Activated B cell treated with CpG ODN at 0.5 μM for 24 hours (primary cell): ENCODE data around the gene SEBOX. TPM values are rescaled to one million over a fixed set of nuclear protein-coding genes. Genes with fewer than 3 reads are reported as not detected.

Experiments used
- ATAC-seq: fragments of 200-7000 bp; cut with Tn5 transposase; one replicate; pipeline ENCODE4 v1.10.0; 2021; ENCODE audit warnings: low read depth, mild to moderate bottlenecking, moderate library complexity
- CTCF ChIA-PET: fragments of 350-600 bp; sonication (Branson Sonifier 250); formaldehyde crosslinking; loops from one replicate; lab custom pipeline; 2021; ENCODE audit warnings: antibody characterized with exemption; lab: Charles Lee
- POLR2A ChIA-PET: fragments of 350-600 bp; sonication (Branson Sonifier 250); formaldehyde crosslinking; loops from one replicate; lab custom pipeline; 2021; ENCODE audit warnings: antibody characterized with exemption; lab: Charles Lee
- DNase-seq: peaks from one replicate; pipeline ENCODE4 v3.0.0; 2022
- H3K27ac Mint-ChIP-seq: one replicate; pipeline ENCODE4 v1.8.0; 2020; ENCODE audit warnings: mixed read lengths
- H3K27me3 Mint-ChIP-seq: one replicate; pipeline ENCODE4 v1.8.0; 2021; ENCODE audit warnings: mixed read lengths
- H3K36me3 Mint-ChIP-seq: one replicate; pipeline ENCODE4 v1.8.0; 2021; ENCODE audit warnings: low read depth, mixed read lengths
- H3K4me1 Mint-ChIP-seq: one replicate; pipeline ENCODE4 v1.8.0; 2021; ENCODE audit warnings: mixed read lengths
- H3K4me3 Mint-ChIP-seq: one replicate; pipeline ENCODE4 v1.8.0; 2020; ENCODE audit warnings: mild to moderate bottlenecking, mixed read lengths
- H3K9me3 Mint-ChIP-seq: one replicate; pipeline ENCODE4 v1.8.0; 2020; ENCODE audit warnings: mixed read lengths
- intact Hi-C: fragments of 100-400 bp; cut with micrococcal nuclease; formaldehyde crosslinking; loops from one replicate; pipeline ENCODE4 v1.15.1; 2024
- total RNA-seq: library from RNA; stranded (reverse); gene quantifications from 2 replicates; pipeline ENCODE4 v1.2.3, GENCODE V29; 2022
- TF ChIP-seq, protein P1 (sequence below): fragments of 200-600 bp; IDR thresholded peaks from one replicate; pipeline ENCODE4 v1.8.0; 2022; ENCODE audit warnings: antibody characterized with exemption, mild to moderate bottlenecking

The SEBOX gene
- total RNA-seq, 1 donor from 2014 or later, result not detected

DNA sequence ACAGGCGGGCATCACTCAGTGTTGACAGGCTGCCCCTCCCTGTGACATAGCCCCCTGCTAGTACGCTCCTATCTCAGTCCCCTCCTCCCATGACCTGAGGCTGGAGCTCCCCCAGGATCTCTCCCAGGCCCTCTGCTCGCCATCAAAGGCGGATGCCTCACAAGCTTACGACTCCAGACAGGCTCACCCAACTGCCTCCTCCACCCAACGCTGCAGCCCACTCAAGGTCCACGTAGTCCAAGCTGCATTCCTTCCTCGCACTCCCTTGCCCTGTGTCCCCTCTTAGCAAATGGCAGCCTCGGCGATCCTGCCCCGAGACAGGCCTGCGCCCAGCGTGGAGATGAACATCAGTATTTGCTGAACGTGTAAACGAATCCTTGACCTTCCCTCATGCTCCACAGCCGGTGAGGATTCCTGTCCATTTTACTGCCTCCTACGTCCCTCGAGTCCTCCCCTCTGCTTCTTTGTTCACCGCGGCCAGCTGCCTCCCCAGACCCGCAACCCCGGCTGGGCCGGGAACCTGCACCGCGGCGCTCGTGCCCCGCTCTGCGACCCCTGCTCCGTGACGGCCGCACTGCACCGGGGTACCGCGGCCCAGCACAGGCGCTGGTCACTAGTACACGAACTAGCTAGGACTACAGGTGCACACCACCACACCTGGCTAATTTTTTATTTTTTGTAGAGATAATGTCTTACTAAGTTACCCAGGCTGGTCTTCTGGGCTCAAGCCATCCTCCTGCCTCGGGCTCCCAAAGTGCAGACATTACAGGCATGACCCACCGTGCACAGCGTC, 46.8 kb downstream of the SEBOX start:
- Mint-ChIP-seq H3K4me3 (peak overlapping the region; percentile 90), H3K27ac (peak overlapping the region; percentile 76), H3K9me3 (no peaks in the 10 kb centered on the region), H3K4me1 (peaks cover 25% of the 10 kb centered on the region), H3K27me3 (no peaks in the 10 kb centered on the region), H3K36me3 (peaks cover 3% of the 10 kb centered on the region)
- CTCF ChIA-PET, result no interaction called here
- POLR2A ChIA-PET, result interaction anchor here (0.7 to 2.8 kb wide), 4 partner anchors 17 to 821 kb away, joined by 3 to 20 read pairs (median 5); partner anchors contain the start of genes ALDOC, IFT20, POLDIP2 and TNFAIP1
- intact Hi-C loops, result loop anchor here (5.0 to 10.0 kb wide), 2 partner anchors 54 to 273 kb away; partner anchors contain the start of genes NLK, SARM1 and VTN
- TF ChIP-seq, protein P1, sequence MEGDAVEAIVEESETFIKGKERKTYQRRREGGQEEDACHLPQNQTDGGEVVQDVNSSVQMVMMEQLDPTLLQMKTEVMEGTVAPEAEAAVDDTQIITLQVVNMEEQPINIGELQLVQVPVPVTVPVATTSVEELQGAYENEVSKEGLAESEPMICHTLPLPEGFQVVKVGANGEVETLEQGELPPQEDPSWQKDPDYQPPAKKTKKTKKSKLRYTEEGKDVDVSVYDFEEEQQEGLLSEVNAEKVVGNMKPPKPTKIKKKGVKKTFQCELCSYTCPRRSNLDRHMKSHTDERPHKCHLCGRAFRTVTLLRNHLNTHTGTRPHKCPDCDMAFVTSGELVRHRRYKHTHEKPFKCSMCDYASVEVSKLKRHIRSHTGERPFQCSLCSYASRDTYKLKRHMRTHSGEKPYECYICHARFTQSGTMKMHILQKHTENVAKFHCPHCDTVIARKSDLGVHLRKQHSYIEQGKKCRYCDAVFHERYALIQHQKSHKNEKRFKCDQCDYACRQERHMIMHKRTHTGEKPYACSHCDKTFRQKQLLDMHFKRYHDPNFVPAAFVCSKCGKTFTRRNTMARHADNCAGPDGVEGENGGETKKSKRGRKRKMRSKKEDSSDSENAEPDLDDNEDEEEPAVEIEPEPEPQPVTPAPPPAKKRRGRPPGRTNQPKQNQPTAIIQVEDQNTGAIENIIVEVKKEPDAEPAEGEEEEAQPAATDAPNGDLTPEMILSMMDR, result no peak
- ATAC-seq (no peak), DNase-seq (no peak)

DNA sequence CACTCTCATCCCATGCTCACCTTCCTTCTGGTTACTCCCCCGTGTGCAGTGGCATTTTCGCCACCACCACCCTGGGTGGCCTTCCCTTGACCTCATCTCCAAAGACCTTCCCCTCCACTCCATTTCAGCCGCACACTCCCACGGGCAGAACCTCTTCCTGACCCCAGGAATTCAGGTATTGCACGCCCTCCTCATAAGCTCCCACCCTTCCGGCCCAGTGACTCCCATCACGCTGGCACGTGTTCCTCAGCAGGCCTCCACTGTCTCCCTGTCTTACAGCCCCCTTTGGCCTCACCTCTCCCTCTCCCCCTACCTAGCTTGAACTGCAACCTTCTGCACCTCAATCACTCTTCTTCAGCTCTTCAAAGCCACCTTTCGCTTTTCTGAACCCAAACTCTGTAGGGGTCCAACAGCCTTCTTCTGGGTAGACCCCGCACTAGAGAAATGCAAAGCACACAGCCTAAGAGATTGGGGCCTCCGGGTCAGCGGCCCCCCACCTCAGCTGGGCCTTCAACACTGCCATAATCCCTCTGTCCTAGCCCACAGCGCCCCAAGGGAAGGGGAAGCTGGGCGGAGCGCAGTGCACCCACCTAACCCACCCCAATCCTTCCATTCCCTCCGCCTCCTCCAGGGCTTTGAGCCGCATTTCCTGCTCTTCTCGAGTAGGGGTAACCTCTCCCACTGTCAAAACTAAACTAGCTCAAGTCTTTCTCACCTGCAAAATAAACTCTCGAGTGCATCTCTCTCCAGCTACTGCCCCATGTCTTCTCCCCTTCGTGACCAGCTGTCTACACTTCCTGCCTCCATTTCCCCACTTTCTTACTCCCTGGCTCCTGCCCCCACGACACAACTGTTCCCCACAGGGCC, 47.7 kb downstream of the SEBOX start:
- Mint-ChIP-seq H3K27ac (no peak overlapping the region), H3K27me3 (no peaks in the 10 kb centered on the region), H3K36me3 (peaks cover 3% of the 10 kb centered on the region), H3K9me3 (no peaks in the 10 kb centered on the region), H3K4me3 (peak overlapping the region; percentile 90), H3K4me1 (peaks cover 25% of the 10 kb centered on the region)
- TF ChIP-seq, protein P1, result no peak
- ChIA-PET POLR2A (interaction anchor here (2.5 to 2.8 kb wide), 2 partner anchors 18 to 40 kb away, joined by 7 to 20 read pairs; partner anchors contain the start of genes IFT20, POLDIP2 and TNFAIP1), CTCF (no interaction called here)
- DNase-seq, result no peak
- no peak for ATAC-seq
- intact Hi-C loops, result loop anchor here (5.0 to 10.0 kb wide), 2 partner anchors 55 to 273 kb away; partner anchors contain the start of genes NLK, SARM1 and VTN

DNA sequence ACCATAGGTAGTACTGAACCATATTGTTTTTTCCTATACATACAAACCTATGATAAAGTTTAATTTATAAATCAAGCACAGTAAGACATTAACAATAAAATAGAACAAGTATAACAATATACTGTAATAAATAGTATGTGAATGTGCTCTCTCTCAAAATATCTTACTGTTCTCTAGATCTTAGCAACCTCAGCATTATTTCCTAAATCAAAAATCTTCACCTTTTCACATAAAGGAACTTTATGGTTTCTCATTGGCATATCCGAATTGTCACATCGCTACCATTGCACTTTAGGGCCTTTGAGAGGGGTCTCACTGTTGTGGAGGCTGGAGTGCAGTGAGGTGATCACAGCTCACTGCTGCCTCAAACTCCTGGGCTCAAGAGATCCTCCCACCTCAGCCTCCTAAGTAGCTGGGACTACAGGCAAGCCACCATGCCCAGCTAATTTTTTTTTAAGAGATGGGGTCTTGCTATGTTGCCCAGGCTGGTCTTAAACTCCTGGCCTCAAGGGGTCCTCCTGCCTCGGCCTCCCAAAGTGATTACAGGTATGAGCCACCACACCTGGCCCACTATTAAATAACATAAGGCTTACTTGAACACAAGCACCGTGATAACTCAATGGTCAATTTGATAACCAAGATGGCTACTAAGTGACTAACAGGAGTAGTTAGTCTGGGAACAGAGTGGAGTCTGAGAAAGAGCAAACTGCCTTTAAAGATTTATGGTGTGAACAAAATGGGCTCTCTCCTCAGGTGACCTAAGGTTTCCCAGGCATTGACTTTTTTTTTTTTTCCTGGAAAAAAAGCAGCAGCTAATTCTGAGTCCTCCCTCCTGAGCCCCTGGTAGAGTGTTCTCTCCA, 48.9 kb downstream of the SEBOX start:
- no peaks in the 10 kb centered on the region for H3K9me3 Mint-ChIP-seq
- ATAC-seq (no peak), DNase-seq (no peak)
- ChIA-PET CTCF (no interaction called here), POLR2A (no interaction called here)
- H3K36me3 Mint-ChIP-seq, result peaks cover 3% of the 10 kb centered on the region
- TF ChIP-seq, protein P1, result no peak
- intact Hi-C loops, result loop anchor here (5.0 to 10.0 kb wide), 2 partner anchors 56 to 271 kb away; partner anchors contain the start of genes NLK, SARM1 and VTN
- H3K4me3 Mint-ChIP-seq, result no peak overlapping the region
- H3K27me3 Mint-ChIP-seq, result no peaks in the 10 kb centered on the region
- H3K27ac Mint-ChIP-seq, result no peak overlapping the region
- peaks cover 25% of the 10 kb centered on the region for H3K4me1 Mint-ChIP-seq

DNA sequence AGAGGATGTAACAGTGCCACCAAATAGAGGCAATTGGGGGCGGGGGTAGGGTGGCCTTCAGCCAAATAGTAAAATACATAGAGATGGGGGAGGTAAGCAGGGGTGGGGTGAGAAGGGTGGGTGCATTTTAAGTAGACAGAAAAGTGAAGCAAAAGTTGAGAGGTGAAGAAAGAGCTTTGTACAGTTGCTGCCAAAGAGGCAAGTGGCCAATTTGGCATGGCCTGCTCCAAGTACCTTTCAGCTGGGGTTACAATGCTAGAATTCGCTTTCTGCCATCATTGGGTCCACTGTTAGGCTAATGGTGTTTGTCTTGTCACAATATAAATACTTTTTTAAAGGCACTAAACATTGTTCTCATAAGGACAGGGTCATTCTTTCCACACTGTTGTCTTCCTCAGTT, 51.2 kb downstream of the SEBOX start:
- Mint-ChIP-seq H3K27ac (no peak overlapping the region), H3K4me3 (no peak overlapping the region), H3K27me3 (no peaks in the 10 kb centered on the region), H3K4me1 (peaks cover 12% of the 10 kb centered on the region), H3K9me3 (no peaks in the 10 kb centered on the region), H3K36me3 (no peaks in the 10 kb centered on the region)
- TF ChIP-seq, protein P1, result no peak
- ATAC-seq (no peak), DNase-seq (no peak)
- intact Hi-C loops, result loop anchor here (10.0 kb wide), 1 partner anchor 269 kb away; the partner anchor contains the start of gene NLK
- POLR2A ChIA-PET, result no interaction called here
- CTCF ChIA-PET, result no interaction called here

Other genes starting within 250 kb of the SEBOX start
- 16.1 and 17.6 TPM in 2 replicates for gene TMEM97, start 46.0 kb downstream of the SEBOX start, total RNA-seq
- 24.9 and 25.9 TPM in 2 replicates for gene IFT20, start 29.7 kb downstream of the SEBOX start, total RNA-seq
- 16.3 and 18.9 TPM in 2 replicates for gene TNFAIP1, start 29.4 kb downstream of the SEBOX start, total RNA-seq
- 60.5 and 65.2 TPM in 2 replicates for gene POLDIP2, start 7.7 kb downstream of the SEBOX start, total RNA-seq
- gene VTN, start 5.1 kb upstream of the SEBOX start, total RNA-seq, result 0.18 TPM in 1 of 2 replicates, not detected in the other
- 15.0 and 19.9 TPM in 2 replicates for gene SARM1, start 6.5 kb upstream of the SEBOX start, total RNA-seq
- gene SLC46A1, start 41.0 kb upstream of the SEBOX start, total RNA-seq, result 1.5 and 2.1 TPM in 2 replicates
- gene SLC13A2, start 108.4 kb upstream of the SEBOX start, total RNA-seq, result not detected in 2 replicates
- gene FOXN1, start 141.1 kb upstream of the SEBOX start, total RNA-seq, result not detected in 2 replicates
- gene UNC119, start 187.4 kb upstream of the SEBOX start, total RNA-seq, result 426 and 437 TPM in 2 replicates
- 86.4 and 92.2 TPM in 2 replicates for gene PIGS, start 206.3 kb upstream of the SEBOX start, total RNA-seq
- 73.4 and 75.0 TPM in 2 replicates for gene ALDOC, start 211.7 kb upstream of the SEBOX start, total RNA-seq
- gene SPAG5, start 233.8 kb upstream of the SEBOX start, total RNA-seq, result 14.6 and 15.8 TPM in 2 replicates
- gene RSKR, start 249.0 kb upstream of the SEBOX start, total RNA-seq, result 21.0 and 26.8 TPM in 2 replicates